Keratinocyte (primary cell): ENCODE results near the gene PRPH2. TPM values are rescaled to one million over a fixed set of nuclear protein-coding genes. Genes with fewer than 3 reads are reported as not detected.

Source experiments
- DNase-seq: peaks from one replicate; pipeline ENCODE4 v3.0.0-alpha.2; 2011; ENCODE audit warnings: low read depth, missing footprints, low spot score
- FAIRE-seq: peaks from 2 replicates; lab custom pipeline; 2011; peaks lifted over from hg19 to GRCh38; lab: Jason Lieb, UNC
- H2AFZ ChIP-seq: 2 replicates; pipeline ENCODE4 v1.6.0; 2012; ENCODE audit warnings: low read length, control low read depth, inconsistent platforms; ENCODE audit not compliant: control insufficient read depth
- H3K27ac ChIP-seq: 2 replicates; pipeline ENCODE4 v1.5.1; 2011; ENCODE audit warnings: low read length; ENCODE audit not compliant: control insufficient read depth, insufficient read depth
- H3K27me3 ChIP-seq: 3 replicates; pipeline ENCODE4 v1.6.0; 2011; ENCODE audit warnings: low read length; ENCODE audit not compliant: control insufficient read depth, insufficient read depth; ENCODE audit errors: extremely low read depth
- H3K36me3 ChIP-seq, 2 experiments: 2 replicates in 1 of 2; 3 replicates in 1 of 2; pipeline ENCODE4 v1.5.1; 2011; ENCODE audit warnings: low read length in 2 of 2, mild to moderate bottlenecking in 1 of 2; ENCODE audit not compliant: control insufficient read depth in 2 of 2, insufficient read depth in 2 of 2; ENCODE audit errors: extremely low read depth in 1 of 2
- H3K4me1 ChIP-seq: 3 replicates; pipeline ENCODE4 v1.5.1; 2011; ENCODE audit warnings: low read length; ENCODE audit not compliant: control insufficient read depth, insufficient read depth; ENCODE audit errors: extremely low read depth
- H3K4me2 ChIP-seq: 3 replicates; pipeline ENCODE4 v1.6.0; 2011; ENCODE audit warnings: low read depth, low read length; ENCODE audit not compliant: control insufficient read depth, insufficient read depth; ENCODE audit errors: extremely low read depth
- H3K4me3 ChIP-seq, 3 experiments: fragments of 200-600 bp in 1 of 3; sonication (generic) in 1 of 3; 2 replicates in 2 of 3; 3 replicates in 1 of 3; pipeline ENCODE4 v1.5.1; 2011 to 2016; ENCODE audit warnings: low read length in 3 of 3, mild to moderate bottlenecking in 3 of 3, control low read depth in 2 of 3, inconsistent platforms in 1 of 3, low read depth in 1 of 3, mixed read lengths in 1 of 3, mixed run types in 1 of 3, moderate library complexity in 1 of 3; ENCODE audit not compliant: control insufficient read depth in 2 of 3, insufficient read depth in 2 of 3; ENCODE audit errors: extremely low read depth in 1 of 3
- H3K79me2 ChIP-seq: 2 replicates; pipeline ENCODE4 v1.6.0; 2012; ENCODE audit warnings: low read length; ENCODE audit not compliant: control insufficient read depth, insufficient read depth
- H3K9ac ChIP-seq: 3 replicates; pipeline ENCODE4 v1.6.0; 2011; ENCODE audit warnings: low read length; ENCODE audit not compliant: control insufficient read depth, insufficient read depth; ENCODE audit errors: extremely low read depth
- H3K9me1 ChIP-seq: 3 replicates; pipeline ENCODE4 v1.6.0; 2011; ENCODE audit warnings: low read length; ENCODE audit not compliant: control insufficient read depth, insufficient read depth; ENCODE audit errors: extremely low read depth
- H3K9me3 ChIP-seq: 2 replicates; pipeline ENCODE4 v1.5.1; 2012; ENCODE audit warnings: low read depth, low read length; ENCODE audit not compliant: control insufficient read depth
- H4K20me1 ChIP-seq: 3 replicates; pipeline ENCODE4 v1.6.0; 2011; ENCODE audit warnings: low read length; ENCODE audit not compliant: control insufficient read depth, insufficient read depth; ENCODE audit errors: extremely low read depth
- CTCF ChIP-seq, 3 experiments: IDR thresholded peaks in 1 of 3; conservative IDR thresholded peaks in 1 of 3; optimal IDR thresholded peaks in 1 of 3; 2 replicates in 2 of 3; 3 replicates in 1 of 3; pipeline versions ENCODE3 to v1.5.1; 2011; ENCODE audit warnings: low read length in 3 of 3, mild to moderate bottlenecking in 3 of 3, moderate library complexity in 2 of 3, control low read depth in 1 of 3, inconsistent platforms in 1 of 3; ENCODE audit not compliant: insufficient read depth in 2 of 3; ENCODE audit errors: extremely low read depth in 1 of 3
- EZH2 ChIP-seq: IDR thresholded peaks from one replicate; pipeline ENCODE4 v1.6.1; 2012; ENCODE audit warnings: inconsistent platforms, mild to moderate bottlenecking, low read length, moderate library complexity
- dilution Hi-C: fragments of 300-500 bp; cut with MboI; formaldehyde crosslinking; loops from one replicate; pipeline ENCODE4 v1.7.0; 2020; ENCODE audit warnings: low sequenced_read_pairs; ENCODE audit not compliant: extremely low pct_ligation_motif_present
- polyA plus RNA-seq, 5 experiments: library from polyadenylated mRNA; depleted of rRNA in 3 of 5; stranded (reverse) in 3 of 5; stranded (forward) in 1 of 5; unstranded in 1 of 5; fragments of >200 nt; gene quantifications; 1 replicate in 1 of 5; 2 replicates in 3 of 5; 3 replicates in 1 of 5; pipeline versions ENCODE4 v1.2.1 to v1.2.3, GENCODE V29; 2011 to 2012; ENCODE audit warnings: missing spikeins in 2 of 5, low read depth in 1 of 5, low replicate concordance in 1 of 5

Gene PRPH2
- polyA plus RNA-seq, 1 donor (not counting 4 experiments of a cell fraction or from before 2014, with no cell fraction given): 0.01 TPM

GRCh38 chr6:42711930-42712329, 10.5 kb downstream of the PRPH2 start:
- peaks cover 2% of the 10 kb centered on the region for H3K9me3 ChIP-seq
- H3K27me3 ChIP-seq: no peaks in the 10 kb centered on the region
- H3K9ac ChIP-seq: no peak overlapping the region
- no peak overlapping the region for H2AFZ ChIP-seq
- H3K79me2 ChIP-seq: no peaks in the 10 kb centered on the region
- DNase-seq (no peak), FAIRE-seq (no peak)
- H3K27ac ChIP-seq: no peak overlapping the region
- H3K9me1 ChIP-seq: no peaks in the 10 kb centered on the region
- H4K20me1 ChIP-seq: no peaks in the 10 kb centered on the region
- H3K4me2 ChIP-seq: no peak overlapping the region
- dilution Hi-C loops: no loop called here
- H3K4me1 ChIP-seq: peaks cover 11% of the 10 kb centered on the region
- TF ChIP-seq CTCF (optimal IDR thresholded peaks at IDR 0.05 in 1 of 3, IDR thresholded peaks at IDR 0.05 in 1 of 3, conservative IDR thresholded peaks at IDR 0.05 in 1 of 3; ENCODE audit: extremely low read depth in 1 of 3, insufficient read depth in 2 of 3, low read length in 3 of 3): no peak
- TF ChIP-seq EZH2: no peak
- H3K4me3 ChIP-seq: no peak overlapping the region
- H3K36me3 ChIP-seq: no peaks in the 10 kb centered on the region

- Histone ChIP-seq H3K9ac (no peak overlapping the region), H3K27ac (no peak overlapping the region)
- no peak for FAIRE-seq
Observed at GRCh38 chr6:42710316-42710715, 12.1 kb downstream of the PRPH2 start.

More at GRCh38 chr6:42710316-42710715, 12.1 kb downstream of the PRPH2 start:
- TF ChIP-seq EZH2: no peak
- TF ChIP-seq CTCF (optimal IDR thresholded peaks at IDR 0.05 in 1 of 3, IDR thresholded peaks at IDR 0.05 in 1 of 3, conservative IDR thresholded peaks at IDR 0.05 in 1 of 3; ENCODE audit: extremely low read depth in 1 of 3, insufficient read depth in 2 of 3, low read length in 3 of 3): no peak
- dilution Hi-C loops: no loop called here
- DNase-seq: no peak
- peaks cover 11% of the 10 kb centered on the region for H3K4me1 ChIP-seq
- H3K9me1 ChIP-seq: no peaks in the 10 kb centered on the region
- H4K20me1 ChIP-seq: no peaks in the 10 kb centered on the region
- peaks cover 2% of the 10 kb centered on the region for H3K9me3 ChIP-seq
- H3K79me2 ChIP-seq: no peaks in the 10 kb centered on the region
- H3K4me2 ChIP-seq: no peak overlapping the region
- no peaks in the 10 kb centered on the region for H3K36me3 ChIP-seq
- no peaks in the 10 kb centered on the region for H3K27me3 ChIP-seq
- H2AFZ ChIP-seq: no peak overlapping the region
- H3K4me3 ChIP-seq: no peak overlapping the region
